Esophagus muscularis mucosa (tissue), 4 donors: ENCODE results near the gene PRR5. TPM values are rescaled to one million over a fixed set of nuclear protein-coding genes. Genes with fewer than 3 reads are reported as not detected.
A peak's percentile ranks its signal among the peaks of the same experiment; 100 is the strongest.

Experiments used
- DNase-seq: peaks from one replicate; pipeline ENCODE4 v3.0.0-alpha.2; 2017; ENCODE audit errors: extremely low spot score
- H3K27ac ChIP-seq, 4 donors: fragments of 200-600 bp; sonication (generic); replicated peaks in 1 of 4; 1 replicate in 3 of 4; 2 replicates in 1 of 4; pipeline ENCODE4 v1.5.1; 2016 to 2019; ENCODE audit warnings: mild to moderate bottlenecking in 1 of 4
- H3K27me3 ChIP-seq, 4 donors: fragments of 200-600 bp; sonication (generic); one replicate each; pipeline versions ENCODE4 v1.5.1 to v1.6.0; 2016 to 2019
- H3K36me3 ChIP-seq, 4 donors: fragments of 200-600 bp; sonication (generic); one replicate each; pipeline ENCODE4 v1.5.1; 2016 to 2019
- H3K4me1 ChIP-seq, 4 donors: fragments of 200-600 bp; sonication (generic); one replicate each; pipeline ENCODE4 v1.5.1; 2016 to 2019
- H3K4me3 ChIP-seq, 4 donors: fragments of 200-600 bp; sonication (generic); 1 replicate in 2 of 4; 2 replicates in 2 of 4; pipeline ENCODE4 v1.5.1; 2016 to 2019; ENCODE audit warnings: mild to moderate bottlenecking in 4 of 4, moderate library complexity in 1 of 4
- H3K9me3 ChIP-seq, 4 donors: fragments of 200-600 bp; sonication (generic); 1 replicate in 3 of 4; 2 replicates in 1 of 4; pipeline ENCODE4 v1.5.1; 2016 to 2019
- EP300 ChIP-seq: sonication (generic); formaldehyde crosslinking; IDR thresholded peaks from one replicate; pipeline ENCODE4 v1.6.1; 2017; ENCODE audit warnings: antibody characterized with exemption
- POLR2A ChIP-seq: fragments of 450-650 bp; IDR thresholded peaks from one replicate; pipeline ENCODE4 v1.6.1; 2017; ENCODE audit warnings: antibody characterized with exemption, moderate library complexity, mild to moderate bottlenecking, low read depth
- POLR2AphosphoS5 ChIP-seq, 2 donors: sonication (generic); formaldehyde crosslinking; IDR thresholded peaks; one replicate each; pipeline ENCODE4 v1.6.1; 2017; ENCODE audit warnings: antibody characterized with exemption in 2 of 2
- WGBS: methylation state at CpG from one replicate; pipeline ENCODE4 v1.1.5; 2018; 5-methylcytosine and 5-hydroxymethylcytosine counted together
- intact Hi-C: fragments of 100-400 bp; cut with DNase I; formaldehyde crosslinking; loops from one replicate; pipeline ENCODE4 v1.15.1; 2023
- total RNA-seq, 4 donors: library from RNA; depleted of rRNA; stranded (reverse); fragments of >200 nt; gene quantifications; one replicate each; pipeline versions ENCODE4 v1.1.0 to v1.2.1, GENCODE V29; 2016
- TF ChIP-seq, protein P1 (sequence below), 3 experiments: fragments of 200-600 bp in 2 of 3; fragments of 450-650 bp in 1 of 3; sonication (generic) in 2 of 3; IDR thresholded peaks; one replicate each; pipeline ENCODE4 v1.5.1; 2017 to 2019; ENCODE audit warnings: antibody characterized with exemption in 3 of 3, mild to moderate bottlenecking in 2 of 3, moderate library complexity in 1 of 3

The PRR5 gene
- total RNA-seq, 4 donors from 2014 or later, result 5.6 to 16.6 (median 11.4) TPM

DNA sequence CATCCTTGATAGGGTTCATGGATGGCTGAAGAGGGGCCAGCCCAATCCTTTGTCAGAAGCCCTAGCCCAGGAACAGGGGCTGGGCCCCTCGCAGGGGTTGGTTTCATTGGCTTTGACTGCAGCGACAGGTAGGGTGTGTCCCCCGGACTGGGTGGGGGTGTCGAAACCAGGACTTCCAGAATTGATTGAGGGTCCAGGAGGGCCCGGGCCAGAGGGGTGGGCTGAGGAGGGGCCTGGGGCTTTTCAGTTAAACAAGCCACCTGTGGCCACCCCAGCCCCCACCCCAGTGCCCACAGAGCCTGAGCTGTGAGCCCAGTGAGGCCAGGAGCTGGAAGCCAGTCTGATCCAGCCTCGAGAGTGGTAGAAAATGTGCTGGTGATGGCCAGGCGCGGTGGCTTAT, 18.1 kb upstream of the PRR5 start:
- 70% methylated on average over 4 of the region's 8 CpGs for WGBS
- H3K4me1 ChIP-seq, result peaks cover 4 to 17% (median 13%) of the 10 kb centered on the region in 4 donors
- H3K9me3 ChIP-seq, result no peaks in the 10 kb centered on the region
- intact Hi-C loops, result no loop called here
- TF ChIP-seq POLR2AphosphoS5 (IDR thresholded peaks at IDR 0.05), result no peak
- TF ChIP-seq POLR2A, result no peak
- TF ChIP-seq, protein P1, sequence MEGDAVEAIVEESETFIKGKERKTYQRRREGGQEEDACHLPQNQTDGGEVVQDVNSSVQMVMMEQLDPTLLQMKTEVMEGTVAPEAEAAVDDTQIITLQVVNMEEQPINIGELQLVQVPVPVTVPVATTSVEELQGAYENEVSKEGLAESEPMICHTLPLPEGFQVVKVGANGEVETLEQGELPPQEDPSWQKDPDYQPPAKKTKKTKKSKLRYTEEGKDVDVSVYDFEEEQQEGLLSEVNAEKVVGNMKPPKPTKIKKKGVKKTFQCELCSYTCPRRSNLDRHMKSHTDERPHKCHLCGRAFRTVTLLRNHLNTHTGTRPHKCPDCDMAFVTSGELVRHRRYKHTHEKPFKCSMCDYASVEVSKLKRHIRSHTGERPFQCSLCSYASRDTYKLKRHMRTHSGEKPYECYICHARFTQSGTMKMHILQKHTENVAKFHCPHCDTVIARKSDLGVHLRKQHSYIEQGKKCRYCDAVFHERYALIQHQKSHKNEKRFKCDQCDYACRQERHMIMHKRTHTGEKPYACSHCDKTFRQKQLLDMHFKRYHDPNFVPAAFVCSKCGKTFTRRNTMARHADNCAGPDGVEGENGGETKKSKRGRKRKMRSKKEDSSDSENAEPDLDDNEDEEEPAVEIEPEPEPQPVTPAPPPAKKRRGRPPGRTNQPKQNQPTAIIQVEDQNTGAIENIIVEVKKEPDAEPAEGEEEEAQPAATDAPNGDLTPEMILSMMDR (IDR thresholded peaks at IDR 0.05), result no peak
- no peak overlapping the region for H3K4me3 ChIP-seq
- H3K27ac ChIP-seq, result no peak overlapping the region
- H3K27me3 ChIP-seq, result peaks cover 0 to 17% (median 0%) of the 10 kb centered on the region in 4 donors
- no peak for DNase-seq
- no peaks in the 10 kb centered on the region for H3K36me3 ChIP-seq

DNA sequence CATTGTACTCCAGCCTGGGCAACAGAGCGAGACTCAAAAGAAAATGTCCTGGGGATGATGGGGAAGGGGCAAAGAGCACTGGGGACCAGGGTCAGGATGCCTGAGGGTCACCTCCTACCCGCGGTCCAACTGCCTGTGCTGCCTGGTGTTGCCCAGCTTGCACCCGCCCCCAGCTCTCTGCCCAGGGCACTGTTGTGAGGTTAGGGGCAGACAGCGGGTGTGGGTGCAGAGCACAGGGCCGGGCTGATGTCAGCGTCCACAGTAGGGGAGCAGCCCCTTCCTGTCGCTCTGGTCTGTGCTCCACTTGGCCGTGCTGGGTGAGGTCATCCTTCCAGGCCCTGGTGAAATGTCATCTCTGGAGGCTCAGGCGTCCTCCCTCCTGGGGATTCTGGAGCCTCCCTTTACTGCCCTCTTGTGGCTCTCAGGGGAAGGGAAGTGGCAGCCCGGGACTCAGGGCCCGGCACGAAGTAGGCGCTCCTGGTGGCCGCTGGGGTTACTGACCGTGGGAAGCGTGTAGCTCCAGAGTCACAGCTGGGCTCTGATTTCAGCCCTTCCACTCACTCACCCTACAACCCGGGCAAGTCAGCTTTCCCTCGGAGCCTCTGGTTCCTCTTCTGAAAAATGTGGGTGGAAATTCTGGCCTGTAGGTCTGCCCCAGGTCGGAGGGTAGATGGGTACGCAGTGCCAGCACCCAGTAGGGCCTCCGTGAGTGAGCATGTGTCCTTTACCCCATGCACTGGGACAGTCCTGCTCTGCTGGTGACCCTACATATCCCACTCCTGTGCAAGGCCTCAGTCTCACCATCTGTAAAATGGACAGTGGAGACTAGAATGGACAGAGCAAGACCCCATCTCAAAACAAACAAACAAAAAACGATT, 17.3 kb upstream of the PRR5 start:
- no peaks in the 10 kb centered on the region for H3K9me3 ChIP-seq
- no peaks in the 10 kb centered on the region for H3K36me3 ChIP-seq
- H3K27ac ChIP-seq, result no peak overlapping the region
- no peak for TF ChIP-seq EP300
- TF ChIP-seq POLR2AphosphoS5 (IDR thresholded peaks at IDR 0.05), result peak in 1 of 2 donors; percentile 40
- TF ChIP-seq, protein P1 (IDR thresholded peaks at IDR 0.05), result peak; percentile 76 to 93 (median 84)
- intact Hi-C loops, result no loop called here
- H3K4me3 ChIP-seq, result no peak overlapping the region
- H3K27me3 ChIP-seq, result peaks cover 0 to 24% (median 0%) of the 10 kb centered on the region in 4 donors
- 39% methylated on average over 9 of the region's 23 CpGs for WGBS
- H3K4me1 ChIP-seq, result peaks cover 4 to 17% (median 13%) of the 10 kb centered on the region in 4 donors
- no peak for DNase-seq

DNA sequence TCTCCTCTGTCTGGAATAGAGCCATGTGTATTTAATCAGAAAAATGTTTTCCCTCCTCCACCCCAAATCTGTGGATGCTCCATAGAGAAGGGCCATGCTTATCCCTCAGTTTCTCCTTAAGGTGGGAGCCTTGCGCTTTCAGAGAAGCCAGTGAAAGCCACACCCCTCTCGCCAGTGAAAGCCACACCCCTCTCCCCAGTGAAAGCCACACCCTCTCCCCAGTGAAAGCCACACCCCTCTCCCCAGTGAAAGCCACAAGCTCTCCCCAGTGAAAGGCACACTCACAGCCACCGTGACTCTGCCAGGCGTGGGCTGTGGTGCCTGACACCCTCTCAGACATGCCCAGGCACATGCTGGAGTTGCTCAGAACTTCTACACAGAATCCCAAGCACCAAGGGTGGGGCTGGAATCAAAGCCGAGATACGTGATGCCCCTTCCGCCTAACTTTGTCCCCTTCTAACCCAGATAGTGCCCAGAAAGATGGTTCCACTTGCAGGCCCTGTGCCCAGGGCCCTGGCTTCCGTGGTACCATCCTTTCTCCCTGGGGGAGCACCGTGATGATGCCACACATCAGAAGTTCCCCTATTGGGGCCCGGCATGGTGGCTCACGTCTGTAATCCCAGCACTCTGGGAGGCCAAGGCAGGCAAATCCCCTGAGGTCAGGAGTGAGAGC, 16.5 kb upstream of the PRR5 start:
- Histone ChIP-seq H3K9me3 (no peaks in the 10 kb centered on the region), H3K4me1 (peaks cover 4 to 17% (median 13%) of the 10 kb centered on the region in 4 donors), H3K36me3 (no peaks in the 10 kb centered on the region), H3K4me3 (no peak overlapping the region), H3K27me3 (peaks cover 0 to 28% (median 0%) of the 10 kb centered on the region in 4 donors), H3K27ac (no peak overlapping the region)
- 47% methylated on average over 7 of the region's 11 CpGs for WGBS
- no peak for DNase-seq
- intact Hi-C loops, result no loop called here
- TF ChIP-seq, protein P1 (IDR thresholded peaks at IDR 0.05), result no peak
- no peak for TF ChIP-seq POLR2AphosphoS5 (IDR thresholded peaks at IDR 0.05)
- TF ChIP-seq EP300, result no peak
- TF ChIP-seq POLR2A, result no peak

DNA sequence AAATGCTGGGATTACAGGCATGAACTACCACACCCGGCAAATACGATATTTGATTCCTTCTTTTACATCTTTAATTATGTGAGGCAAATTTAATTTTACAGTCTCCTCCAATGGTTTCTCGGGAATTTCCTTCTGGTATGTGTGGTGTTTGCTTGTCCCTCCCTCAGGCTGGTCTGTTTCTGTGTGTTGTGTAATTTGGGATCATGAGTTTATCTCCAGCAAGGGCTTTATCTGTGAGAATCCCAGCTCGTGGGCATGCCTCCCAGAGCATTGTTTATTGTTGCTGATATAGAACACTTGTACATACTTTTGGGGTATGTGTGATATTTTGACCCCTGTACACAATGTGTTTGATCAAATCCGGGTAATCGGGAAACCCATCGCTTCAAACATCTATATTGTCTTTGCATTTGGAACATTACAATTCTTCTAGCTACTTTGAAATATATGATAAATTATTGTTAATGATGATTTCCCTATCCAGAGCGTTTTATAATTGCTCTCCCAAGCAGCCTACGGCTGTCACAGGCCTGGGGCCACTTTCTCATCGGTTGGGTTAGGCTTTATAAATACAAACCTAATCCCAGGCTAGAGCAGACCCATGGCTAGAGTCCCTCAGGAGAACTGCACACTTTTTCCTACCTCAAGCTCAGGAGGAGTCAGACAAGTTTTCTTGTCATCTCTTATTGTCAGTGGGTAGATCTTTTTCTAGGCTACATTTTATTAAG, 15.0 kb upstream of the PRR5 start:
- 66% methylated on average over 10 of the region's 10 CpGs for WGBS
- H3K36me3 ChIP-seq, result no peaks in the 10 kb centered on the region
- intact Hi-C loops, result no loop called here
- no peak for DNase-seq
- TF ChIP-seq POLR2A (no peak), EP300 (no peak), POLR2AphosphoS5 (IDR thresholded peaks at IDR 0.05) (no peak)
- TF ChIP-seq, protein P1 (IDR thresholded peaks at IDR 0.05), result no peak
- peaks cover 0 to 40% (median 0%) of the 10 kb centered on the region in 4 donors for H3K27me3 ChIP-seq
- peaks cover 4 to 13% (median 10%) of the 10 kb centered on the region in 4 donors for H3K4me1 ChIP-seq
- H3K27ac ChIP-seq, result no peak overlapping the region
- H3K4me3 ChIP-seq, result no peak overlapping the region
- H3K9me3 ChIP-seq, result no peaks in the 10 kb centered on the region
